GM23338 (cell line): ENCODE results near the gene AHDC1. TPM values are rescaled to one million over a fixed set of nuclear protein-coding genes. Genes with fewer than 3 reads are reported as not detected.

Source experiments
- ATAC-seq: fragments of 200-7000 bp; cut with Tn5 transposase; 3 replicates; pipeline ENCODE4 v1.9.1; 2020
- DNase-seq: peaks from one replicate; pipeline ENCODE4 v3.0.0-alpha.2; 2015; ENCODE audit warnings: low spot score
- H2AFZ ChIP-seq: fragments of 200-600 bp; sonication (generic); 2 replicates; pipeline ENCODE4 v1.8.0; 2016; ENCODE audit warnings: antibody characterized with exemption, mild to moderate bottlenecking, moderate library complexity
- H3F3A ChIP-seq: fragments of 200-600 bp; sonication (generic); replicated peaks from 2 replicates; pipeline ENCODE4 v1.8.0; 2017; ENCODE audit warnings: antibody characterized with exemption, mixed run types, low read depth
- H3K27ac ChIP-seq: fragments of 200-600 bp; sonication (generic); 2 replicates; pipeline ENCODE4 v1.6.1; 2016; ENCODE audit warnings: low read depth
- H3K27me3 ChIP-seq: fragments of 200-600 bp; sonication (generic); 2 replicates; pipeline ENCODE4 v1.8.0; 2016; ENCODE audit warnings: mild to moderate bottlenecking, mixed run types, moderate library complexity; ENCODE audit not compliant: insufficient read depth
- H3K36me3 ChIP-seq: fragments of 200-600 bp; sonication (generic); 2 replicates; pipeline ENCODE4 v1.8.0; 2016; ENCODE audit warnings: mild to moderate bottlenecking; ENCODE audit not compliant: insufficient read depth
- H3K4me1 ChIP-seq: fragments of 200-600 bp; sonication (generic); 2 replicates; pipeline ENCODE4 v1.8.0; 2016; ENCODE audit warnings: mild to moderate bottlenecking, moderate library complexity; ENCODE audit not compliant: insufficient read depth
- H3K4me2 ChIP-seq: fragments of 200-600 bp; sonication (generic); 2 replicates; pipeline ENCODE4 v1.7.1; 2017; ENCODE audit warnings: mixed run types
- H3K4me3 ChIP-seq: fragments of 200-600 bp; sonication (generic); 2 replicates; pipeline ENCODE4 v1.6.1; 2016; ENCODE audit warnings: mixed run types
- H3K79me2 ChIP-seq: fragments of 200-600 bp; sonication (generic); replicated peaks from 2 replicates; pipeline ENCODE4 v1.8.0; 2017; ENCODE audit warnings: mild to moderate bottlenecking; ENCODE audit not compliant: insufficient read depth
- H3K9me2 ChIP-seq: fragments of 200-600 bp; sonication (generic); 2 replicates; pipeline ENCODE4 v1.8.0; 2017; ENCODE audit not compliant: insufficient read depth
- H4K20me1 ChIP-seq: fragments of 200-600 bp; sonication (generic); replicated peaks from 2 replicates; pipeline ENCODE4 v1.8.0; 2017; ENCODE audit warnings: mild to moderate bottlenecking; ENCODE audit not compliant: insufficient read depth
- H3K27ac Mint-ChIP-seq: 2 replicates; pipeline ENCODE4 v1.8.0; 2020; ENCODE audit warnings: inconsistent platforms, mild to moderate bottlenecking, moderate library complexity, mixed read lengths
- H3K27me3 Mint-ChIP-seq: 3 replicates; pipeline ENCODE4 v1.8.0; 2022; ENCODE audit warnings: low read depth, mild to moderate bottlenecking, moderate library complexity, mixed read lengths, inconsistent platforms; ENCODE audit not compliant: insufficient read depth, poor library complexity
- H3K36me3 Mint-ChIP-seq: 3 replicates; pipeline ENCODE4 v1.8.0; 2021; ENCODE audit warnings: low read depth, mild to moderate bottlenecking, inconsistent platforms, moderate library complexity, mixed read lengths
- H3K4me1 Mint-ChIP-seq: 3 replicates; pipeline ENCODE4 v1.8.0; 2020; ENCODE audit warnings: mild to moderate bottlenecking, inconsistent platforms, mixed read lengths
- H3K4me3 Mint-ChIP-seq: 3 replicates; pipeline ENCODE4 v1.8.0; 2021; ENCODE audit warnings: moderate library complexity, mild to moderate bottlenecking, inconsistent platforms, mixed read lengths
- H3K9me3 Mint-ChIP-seq: 3 replicates; pipeline ENCODE4 v1.8.0; 2020; ENCODE audit warnings: moderate library complexity, mild to moderate bottlenecking, inconsistent platforms, mixed read lengths
- CTCF ChIP-seq, 2 experiments: fragments of 200-600 bp in 1 of 2; sonication (generic) in 1 of 2; conservative IDR thresholded peaks; 2 replicates each; pipeline versions ENCODE4 v1.5.1 to v1.6.1; 2016 to 2017; ENCODE audit warnings: antibody characterized with exemption in 2 of 2, low read depth in 2 of 2, mild to moderate bottlenecking in 2 of 2, moderate library complexity in 1 of 2
- ETS1 ChIP-seq: IDR thresholded peaks from 2 replicates; pipeline ENCODE4 v1.6.1; 2016; ENCODE audit warnings: antibody characterized with exemption
- EZH2 ChIP-seq: fragments of 200-600 bp; sonication (generic); IDR thresholded peaks from one replicate; pipeline ENCODE4 v1.8.0; 2017; ENCODE audit warnings: antibody characterized with exemption, mild to moderate bottlenecking, low read depth; ENCODE audit not compliant: unreplicated experiment
- EZH2phosphoT487 ChIP-seq: fragments of 200-600 bp; sonication (generic); IDR thresholded peaks from one replicate; pipeline ENCODE4 v1.8.1; 2018; ENCODE audit warnings: antibody characterized with exemption; ENCODE audit not compliant: unreplicated experiment
- NANOG ChIP-seq: IDR thresholded peaks from 2 replicates; pipeline ENCODE4 v1.6.1; 2016; ENCODE audit warnings: antibody characterized with exemption, borderline replicate concordance
- POLR2AphosphoS5 ChIP-seq: IDR thresholded peaks from 2 replicates; pipeline ENCODE4 v1.6.1; 2016; ENCODE audit warnings: antibody characterized with exemption, low read depth
- STAT1 ChIP-seq: IDR thresholded peaks from one replicate; pipeline ENCODE4 v1.6.1; 2016; ENCODE audit warnings: antibody characterized with exemption; ENCODE audit not compliant: unreplicated experiment
- polyA plus RNA-seq: library from polyadenylated mRNA; unstranded; fragments of >200 nt; fragmentation: Nextera tagmentation; extraction: Ambion mirVana; gene quantifications from 2 replicates; pipeline ENCODE4 v1.2.1, GENCODE V29; 2016
- total RNA-seq: library from RNA; depleted of rRNA; stranded (reverse); fragments of >200 nt; shearing (Covaris generic); gene quantifications from 2 replicates; pipeline ENCODE4 v1.2.3, GENCODE V29; 2014

AHDC1 gene
- total and polyA plus RNA-seq, 2 experiments from 2014 or later = 8.3 to 22.2 TPM

- no peak for DNase-seq
- Histone ChIP-seq H3F3A (no peaks in the 10 kb centered on the region; the same call in 1 of the 2 replicates), H3K27me3 (no peaks in the 10 kb centered on the region), H2AFZ (peak overlapping the region; percentile 32), H4K20me1 (no peaks in the 10 kb centered on the region), H3K36me3 (no peaks in the 10 kb centered on the region), H3K9me2 (no peaks in the 10 kb centered on the region), H3K4me3 (no peak overlapping the region), H3K27ac (no peak overlapping the region), H3K79me2 (no peaks in the 10 kb centered on the region), H3K4me2 (no peak overlapping the region), H3K4me1 (peaks cover 10% of the 10 kb centered on the region)
- no peak for ATAC-seq
- TF ChIP-seq NANOG (no peak), EZH2 (no peak)
- peaks cover 13% of the 10 kb centered on the region for H3K4me1 Mint-ChIP-seq
- H3K9me3 Mint-ChIP-seq = no peaks in the 10 kb centered on the region; the same call in 2 of the 3 replicates
- no peak overlapping the region for H3K27ac Mint-ChIP-seq
- H3K27me3 Mint-ChIP-seq = peaks cover 14% of the 10 kb centered on the region
- H3K4me3 Mint-ChIP-seq = no peak overlapping the region; the same call in 2 of the 3 replicates
- no peaks in the 10 kb centered on the region for H3K36me3 Mint-ChIP-seq
Measured at GRCh38 chr1:27509127-27510080, 94.5 kb downstream of the AHDC1 start.

GRCh38 chr1:27507960-27508665, 95.8 kb downstream of the AHDC1 start:
- Histone ChIP-seq H3F3A (peaks cover under 1% of the 10 kb centered on the region), H3K27ac (no peak overlapping the region), H3K36me3 (no peaks in the 10 kb centered on the region), H3K27me3 (no peaks in the 10 kb centered on the region), H3K4me3 (no peak overlapping the region), H3K79me2 (no peaks in the 10 kb centered on the region), H3K9me2 (no peaks in the 10 kb centered on the region), H3K4me1 (peaks cover 17% of the 10 kb centered on the region), H3K4me2 (no peak overlapping the region), H2AFZ (peak overlapping the region; percentile 78; the same call in 1 of the 2 replicates), H4K20me1 (no peaks in the 10 kb centered on the region)
- Mint-ChIP-seq H3K9me3 (no peaks in the 10 kb centered on the region; the same call in 2 of the 3 replicates), H3K36me3 (no peaks in the 10 kb centered on the region), H3K4me1 (peaks cover 18% of the 10 kb centered on the region), H3K27ac (peak overlapping the region; percentile 14; the same call in 1 of the 2 replicates), H3K27me3 (peaks cover 16% of the 10 kb centered on the region), H3K4me3 (no peak overlapping the region)
- peak; percentile 55 for ATAC-seq
- DNase-seq = peak; percentile 66
- TF ChIP-seq POLR2AphosphoS5 = no peak
- no peak for TF ChIP-seq STAT1
- no peak for TF ChIP-seq ETS1
- TF ChIP-seq CTCF (conservative IDR thresholded peaks at IDR 0.05; ENCODE audit: low read depth in 2 of 2) = peak; percentile 27 to 53
- TF ChIP-seq EZH2phosphoT487 = no peak
